Effector memory CD4-positive, alpha-beta T cell (primary cell): Measurements from ENCODE around the gene DGUOK.

ENCODE experiments used
- DNase-seq, 3 donors: peaks; one replicate each; pipeline ENCODE4 v3.0.0-alpha.2; 2020
- H3K27ac ChIP-seq: 2 replicates; pipeline ENCODE4 v1.7.0; 2013; ENCODE audit warnings: mild to moderate bottlenecking, low read length, moderate library complexity; ENCODE audit not compliant: insufficient read depth, poor library complexity, severe bottlenecking
- H3K27me3 ChIP-seq: replicated peaks from 2 replicates; pipeline ENCODE4 v1.7.0; 2013; ENCODE audit warnings: mild to moderate bottlenecking, low read length; ENCODE audit not compliant: insufficient read depth, control insufficient read depth, poor library complexity, severe bottlenecking
- H3K36me3 ChIP-seq: 2 replicates; pipeline ENCODE4 v1.7.0; 2013; ENCODE audit warnings: mild to moderate bottlenecking, low read length, moderate library complexity; ENCODE audit not compliant: control insufficient read depth, insufficient read depth
- H3K4me1 ChIP-seq: 2 replicates; pipeline ENCODE4 v1.7.0; 2013; ENCODE audit warnings: low read length, mild to moderate bottlenecking; ENCODE audit not compliant: control insufficient read depth, insufficient read depth, poor library complexity, severe bottlenecking
- H3K4me3 ChIP-seq: 2 replicates; pipeline ENCODE4 v1.7.0; 2013; ENCODE audit warnings: low read length, low read depth, mild to moderate bottlenecking; ENCODE audit not compliant: insufficient read depth, poor library complexity, severe bottlenecking
- H3K9me3 ChIP-seq: 2 replicates; pipeline ENCODE4 v1.7.0; 2013; ENCODE audit warnings: mild to moderate bottlenecking, low read length, moderate library complexity; ENCODE audit not compliant: control insufficient read depth

The DGUOK gene

DNA sequence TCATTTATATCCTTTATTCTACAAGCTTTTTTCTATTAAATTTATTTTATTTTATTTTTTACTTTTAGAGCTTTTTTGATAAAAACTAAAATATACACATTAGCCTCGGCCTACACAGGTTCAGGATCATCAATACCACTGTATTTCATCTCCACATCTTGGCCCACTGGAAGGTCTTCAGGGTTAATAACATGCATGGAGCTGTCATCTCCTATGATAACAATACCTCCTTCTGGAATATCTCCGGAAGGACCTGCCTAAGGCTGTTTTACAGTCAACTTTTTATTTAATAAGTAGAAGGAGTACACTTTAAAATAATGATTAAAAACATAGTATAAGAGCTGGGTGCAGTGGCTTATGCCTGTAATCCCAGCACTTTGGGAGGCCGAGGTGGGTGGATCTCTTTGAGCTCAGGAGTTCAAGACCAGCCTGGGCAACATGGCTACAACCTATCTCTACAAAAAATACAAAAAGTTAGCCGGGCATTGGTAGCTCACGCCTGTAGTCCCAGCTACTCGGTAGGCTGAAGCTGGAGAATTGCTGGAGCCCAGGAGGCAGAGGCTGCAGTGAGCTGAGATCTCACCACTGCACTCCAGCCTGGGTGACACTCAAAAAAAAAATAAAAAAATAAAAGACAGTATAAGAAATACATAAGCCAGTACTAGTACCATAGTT is 15.7 kb upstream of the DGUOK start:
- no peaks in the 10 kb centered on the region for H3K36me3 ChIP-seq
- H3K27me3 ChIP-seq = no peaks in the 10 kb centered on the region
- H3K9me3 ChIP-seq = no peaks in the 10 kb centered on the region
- H3K27ac ChIP-seq = no peak overlapping the region
- no peak for DNase-seq
- no peak overlapping the region for H3K4me3 ChIP-seq
- peaks cover 3% of the 10 kb centered on the region for H3K4me1 ChIP-seq

- Histone ChIP-seq H3K4me1 (peaks cover 3% of the 10 kb centered on the region), H3K36me3 (no peaks in the 10 kb centered on the region), H3K4me3 (no peak overlapping the region), H3K27ac (no peak overlapping the region), H3K27me3 (no peaks in the 10 kb centered on the region), H3K9me3 (no peaks in the 10 kb centered on the region)
- DNase-seq = no peak
Measured at GRCh38 chr2:73911548-73912208, 15.0 kb upstream of the DGUOK start.

GRCh38 chr2:73913414-73914054 is 13.1 kb upstream of the DGUOK start:
- Histone ChIP-seq H3K27me3 (no peaks in the 10 kb centered on the region), H3K36me3 (no peaks in the 10 kb centered on the region), H3K27ac (no peak overlapping the region), H3K4me1 (no peaks in the 10 kb centered on the region), H3K4me3 (no peak overlapping the region), H3K9me3 (no peaks in the 10 kb centered on the region)
- DNase-seq = no peak

DNA sequence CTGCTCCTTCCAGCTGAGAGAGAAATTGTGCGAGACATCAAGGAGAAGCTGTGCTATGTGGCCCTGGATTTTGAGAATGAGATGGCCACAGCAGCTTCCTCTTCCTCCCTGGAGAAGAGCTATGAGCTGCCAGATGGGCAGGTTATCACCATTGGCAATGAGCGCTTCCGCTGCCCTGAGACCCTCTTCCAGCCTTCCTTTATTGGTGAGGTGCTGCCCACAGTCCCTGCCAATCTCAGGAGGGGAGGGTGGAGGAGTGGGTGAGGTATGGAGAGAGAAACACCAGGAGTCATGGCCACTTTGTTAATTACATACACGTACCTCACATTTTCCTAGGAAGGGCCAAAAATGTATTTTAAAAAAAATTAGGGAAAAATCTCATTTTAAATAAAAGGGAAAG is 12.0 kb upstream of the DGUOK start:
- no peaks in the 10 kb centered on the region for H3K27me3 ChIP-seq
- no peak overlapping the region for H3K4me3 ChIP-seq
- DNase-seq = no peak
- H3K36me3 ChIP-seq = no peaks in the 10 kb centered on the region
- H3K27ac ChIP-seq = no peak overlapping the region
- H3K9me3 ChIP-seq = no peaks in the 10 kb centered on the region
- no peaks in the 10 kb centered on the region for H3K4me1 ChIP-seq

- no peak overlapping the region for H3K27ac ChIP-seq
- H3K36me3 ChIP-seq = no peaks in the 10 kb centered on the region
- no peaks in the 10 kb centered on the region for H3K9me3 ChIP-seq
- no peak for DNase-seq
- H3K4me1 ChIP-seq = no peaks in the 10 kb centered on the region
- no peaks in the 10 kb centered on the region for H3K27me3 ChIP-seq
- H3K4me3 ChIP-seq = no peak overlapping the region
Measured at GRCh38 chr2:73915437-73915993, 11.2 kb upstream of the DGUOK start.

DNA sequence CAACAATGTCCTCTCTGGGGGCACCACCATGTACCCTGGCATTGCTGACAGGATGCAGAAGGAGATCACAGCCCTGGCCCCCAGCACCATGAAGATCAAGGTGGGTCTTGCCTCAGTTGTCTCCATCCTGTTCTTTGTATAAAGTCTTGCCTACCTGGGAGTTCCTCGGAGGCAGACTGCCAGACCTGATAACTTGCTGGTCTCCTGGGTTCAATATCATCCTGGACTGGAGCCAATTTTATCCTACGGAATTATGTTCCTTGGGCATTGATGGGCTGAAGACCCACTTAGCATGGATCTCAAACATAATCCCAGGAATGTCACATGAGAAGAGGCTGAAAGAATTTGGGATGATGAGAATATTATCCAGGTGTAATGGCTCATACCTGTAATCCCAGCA is 10.0 kb upstream of the DGUOK start:
- Histone ChIP-seq H3K27me3 (no peaks in the 10 kb centered on the region), H3K4me3 (no peak overlapping the region), H3K36me3 (no peaks in the 10 kb centered on the region), H3K4me1 (no peaks in the 10 kb centered on the region), H3K9me3 (no peaks in the 10 kb centered on the region), H3K27ac (no peak overlapping the region)
- DNase-seq = no peak

GRCh38 chr2:73917296-73917695 is 9.4 kb upstream of the DGUOK start:
- DNase-seq = no peak
- Histone ChIP-seq H3K36me3 (no peaks in the 10 kb centered on the region), H3K4me1 (no peaks in the 10 kb centered on the region), H3K27ac (no peak overlapping the region), H3K27me3 (no peaks in the 10 kb centered on the region), H3K4me3 (no peak overlapping the region), H3K9me3 (no peaks in the 10 kb centered on the region)

DNA sequence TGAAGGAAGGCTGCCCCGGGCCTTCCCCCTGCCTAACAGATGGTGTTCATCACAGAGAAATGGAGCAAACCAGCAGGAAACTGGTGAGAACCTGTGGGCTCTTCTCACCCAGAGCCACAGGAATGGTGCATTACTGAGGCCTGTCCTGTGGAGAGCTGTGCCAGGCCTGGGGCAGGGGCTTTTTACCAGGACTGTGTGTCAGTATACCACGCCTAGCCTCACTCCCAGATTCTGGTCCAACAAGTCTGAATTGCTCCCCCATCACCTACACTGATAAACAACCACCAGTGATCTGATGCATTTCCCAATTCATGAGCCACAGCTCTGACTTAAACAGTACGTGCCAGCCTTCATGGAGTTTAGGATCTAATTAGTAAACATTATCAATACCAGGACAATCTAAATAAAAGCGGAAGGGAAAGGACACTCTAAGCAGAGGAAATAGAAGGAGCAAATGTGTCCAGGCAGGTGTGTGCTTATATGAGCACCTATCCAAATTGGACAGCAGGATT is 8.9 kb upstream of the DGUOK start:
- H3K36me3 ChIP-seq = no peaks in the 10 kb centered on the region
- H3K9me3 ChIP-seq = no peaks in the 10 kb centered on the region
- H3K4me1 ChIP-seq = no peaks in the 10 kb centered on the region
- no peak overlapping the region for H3K27ac ChIP-seq
- no peak for DNase-seq
- H3K4me3 ChIP-seq = no peak overlapping the region
- no peaks in the 10 kb centered on the region for H3K27me3 ChIP-seq

GRCh38 chr2:73918856-73919255 is 7.8 kb upstream of the DGUOK start:
- no peaks in the 10 kb centered on the region for H3K9me3 ChIP-seq
- DNase-seq = no peak
- no peak overlapping the region for H3K27ac ChIP-seq
- H3K27me3 ChIP-seq = no peaks in the 10 kb centered on the region
- no peak overlapping the region for H3K4me3 ChIP-seq
- no peaks in the 10 kb centered on the region for H3K36me3 ChIP-seq
- no peaks in the 10 kb centered on the region for H3K4me1 ChIP-seq
